AG09309 (cell line): ENCODE results near the gene TUBA4B.

Experiments used
- DNase-seq: peaks from one replicate; pipeline ENCODE4 v3.0.0-alpha.2; 2010; ENCODE audit warnings: low read depth
- H3K4me3 ChIP-seq: 2 replicates; pipeline ENCODE4 v1.5.1; 2011; ENCODE audit warnings: mild to moderate bottlenecking, low read depth, low read length, moderate library complexity; ENCODE audit not compliant: control insufficient read depth
- CTCF ChIP-seq: IDR thresholded peaks from 2 replicates; pipeline ENCODE4 v1.5.1; 2011; ENCODE audit warnings: mild to moderate bottlenecking, low read depth, low read length, inconsistent platforms; ENCODE audit not compliant: insufficient read depth, control insufficient read depth; ENCODE audit errors: missing control alignments

Gene TUBA4B

GRCh38 chr2:219249203-219249980 is 3.7 kb upstream of the TUBA4B start:
- H3K4me3 ChIP-seq: no peak overlapping the region
- no peak for TF ChIP-seq CTCF
- DNase-seq: peak; percentile 47

GRCh38 chr2:219250049-219250781 is 2.8 kb upstream of the TUBA4B start:
- H3K4me3 ChIP-seq: no peak overlapping the region
- DNase-seq: no peak
- no peak for TF ChIP-seq CTCF

GRCh38 chr2:219251656-219252055 is 1.4 kb upstream of the TUBA4B start:
- no peak for TF ChIP-seq CTCF
- no peak for DNase-seq
- no peak overlapping the region for H3K4me3 ChIP-seq

GRCh38 chr2:219252084-219252483 is 959 bp upstream of the TUBA4B start:
- no peak for TF ChIP-seq CTCF
- no peak for DNase-seq
- H3K4me3 ChIP-seq: no peak overlapping the region

- H3K4me3 ChIP-seq: peak overlapping the region; percentile 52
- TF ChIP-seq CTCF: no peak
- DNase-seq: no peak
Observed at GRCh38 chr2:219252570-219252899, 508 bp upstream of the TUBA4B start.

- TF ChIP-seq CTCF: no peak
- peak within 1 kb of the TSS; percentile 52 for H3K4me3 ChIP-seq
- no peak for DNase-seq
Observed at GRCh38 chr2:219253753-219254589, 928 bp downstream of the TUBA4B start, which contains the start of gene TUBA4A. TUBA4A (minus strand) TSS chr2:219253918; CDS start chr2:219253858, 60 bp downstream.
